Dermis microvascular lymphatic vessel endothelial cell (primary cell): ENCODE results near the gene CD1D. TPM values are rescaled to one million over a fixed set of nuclear protein-coding genes. Genes with fewer than 3 reads are reported as not detected.
A peak's percentile ranks its signal among the peaks of the same experiment; 100 is the strongest.
"Not testable (repeated sequence)": the region's sequence is repeated elsewhere in the genome, so short reads cannot be mapped to it uniquely, and the experiment has no call there.

Experiments used
- DNase-seq, 2 donors: peaks; one replicate each; pipeline versions ENCODE4 v3.0.0 to v3.0.0-alpha.2; 2010; ENCODE audit warnings: low read depth in 2 of 2
- total RNA-seq: library from RNA; depleted of rRNA; stranded (reverse); fragments of >200 nt; gene quantifications from 2 replicates; pipeline ENCODE4 v1.2.1, GENCODE V29; 2014

The CD1D gene
- total RNA-seq, 1 donor from 2014 or later: not detected

GRCh38 chr1:158176399-158176798, 4.3 kb upstream of the CD1D start:
- no peak for DNase-seq

- not testable (repeated sequence) for DNase-seq
Measured at GRCh38 chr1:158176849-158177699, 3.6 kb upstream of the CD1D start.

- peak; percentile 14 to 73 for DNase-seq
Measured at GRCh38 chr1:158177700-158178450, 2.8 kb upstream of the CD1D start.

GRCh38 chr1:158179301-158180041, 1.2 kb upstream of the CD1D start:
- no peak for DNase-seq

- DNase-seq: no peak
Measured at GRCh38 chr1:158181577-158181922, 855 bp downstream of the CD1D start.

- DNase-seq: no peak
Measured at GRCh38 chr1:158185770-158186169, 5.1 kb downstream of the CD1D start.

- DNase-seq: no peak
Measured at GRCh38 chr1:158186180-158186579, 5.5 kb downstream of the CD1D start.

GRCh38 chr1:158188611-158189010, 7.9 kb downstream of the CD1D start:
- no peak for DNase-seq

GRCh38 chr1:158189624-158190023, 8.9 kb downstream of the CD1D start:
- no peak for DNase-seq

- DNase-seq: no peak
Measured at GRCh38 chr1:158191299-158191698, 10.6 kb downstream of the CD1D start.

- no peak for DNase-seq
Measured at GRCh38 chr1:158196461-158196860, 15.8 kb downstream of the CD1D start.

- DNase-seq: no peak
Measured at GRCh38 chr1:158199849-158200248, 19.2 kb downstream of the CD1D start.

GRCh38 chr1:158200527-158200926, 19.8 kb downstream of the CD1D start:
- DNase-seq: no peak

- peak; percentile 60 to 76 for DNase-seq
Measured at GRCh38 chr1:158203693-158204457, 23.2 kb downstream of the CD1D start.

GRCh38 chr1:158204458-158204827, 23.7 kb downstream of the CD1D start:
- peak in 1 of 2 donors; percentile 21 for DNase-seq

- no peak for DNase-seq
Measured at GRCh38 chr1:158208586-158209116, 28.0 kb downstream of the CD1D start.

GRCh38 chr1:158212320-158212719, 31.6 kb downstream of the CD1D start:
- no peak for DNase-seq

GRCh38 chr1:158223445-158223844, 42.8 kb downstream of the CD1D start:
- not testable (repeated sequence) for DNase-seq

- no peak for DNase-seq
Measured at GRCh38 chr1:158227904-158228623, 47.4 kb downstream of the CD1D start.
